HG02798 (cell line): ENCODE measurements around the gene GPR39.

Experiments
- ATAC-seq: cut with Tn5 transposase; IDR thresholded peaks from one replicate; pipeline ENCODE4 v1.9.1; 2021; ENCODE audit warnings: mild to moderate bottlenecking; ENCODE audit not compliant: unreplicated experiment, poor library complexity

GPR39 gene

DNA sequence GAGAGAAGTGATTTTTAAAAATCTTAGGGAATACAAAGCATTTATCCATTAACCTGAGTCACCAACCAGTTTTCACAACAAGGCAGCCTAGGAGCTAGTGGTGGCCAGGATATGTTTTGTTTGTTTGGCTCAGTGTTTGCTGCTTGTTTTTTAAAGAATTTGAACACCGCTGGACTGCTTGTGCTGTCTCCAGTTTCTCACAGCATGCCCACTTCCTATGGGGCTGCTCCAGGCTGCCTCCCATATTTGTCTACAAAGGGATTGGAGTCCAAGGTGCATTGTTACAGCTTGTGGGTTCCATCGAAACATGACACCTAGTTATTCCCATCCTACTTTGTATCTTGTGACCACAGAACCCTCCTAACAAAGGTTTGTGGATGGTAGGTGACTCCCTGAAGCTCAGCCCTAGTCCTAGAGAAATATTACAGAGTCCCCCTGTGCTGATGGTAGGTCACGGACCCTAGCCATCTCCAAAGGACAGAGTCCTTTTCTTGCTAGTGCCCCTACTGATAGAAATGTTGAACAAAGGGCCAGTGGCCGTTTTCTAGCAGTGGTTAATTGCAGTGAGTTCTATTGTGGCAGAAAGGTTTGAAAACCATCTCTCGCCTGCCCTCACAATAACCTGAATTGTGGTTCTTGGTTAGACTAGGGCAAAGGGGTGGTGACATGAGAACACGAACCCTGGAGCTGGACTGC, 23.2 kb downstream of the GPR39 start:
- ATAC-seq = no peak

DNA sequence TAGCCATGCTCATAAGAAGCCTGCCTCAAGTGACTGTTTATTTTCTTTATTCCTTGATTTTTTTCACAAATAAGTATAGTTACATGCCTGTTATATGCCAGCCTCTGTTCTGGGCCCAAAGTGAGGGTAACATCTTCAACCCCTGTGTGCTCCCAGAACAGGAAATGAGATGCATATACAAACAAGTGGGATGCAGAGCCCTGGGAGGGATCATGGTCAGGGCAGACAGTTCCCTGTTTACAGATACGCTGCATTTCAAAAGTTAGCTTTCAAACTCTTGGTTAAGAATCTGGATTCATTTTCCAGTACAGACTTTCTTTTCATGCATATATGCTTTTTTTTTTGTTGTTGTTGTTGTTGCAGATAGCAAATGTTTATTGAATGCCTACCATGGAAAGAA, 24.4 kb downstream of the GPR39 start:
- ATAC-seq = no peak

DNA sequence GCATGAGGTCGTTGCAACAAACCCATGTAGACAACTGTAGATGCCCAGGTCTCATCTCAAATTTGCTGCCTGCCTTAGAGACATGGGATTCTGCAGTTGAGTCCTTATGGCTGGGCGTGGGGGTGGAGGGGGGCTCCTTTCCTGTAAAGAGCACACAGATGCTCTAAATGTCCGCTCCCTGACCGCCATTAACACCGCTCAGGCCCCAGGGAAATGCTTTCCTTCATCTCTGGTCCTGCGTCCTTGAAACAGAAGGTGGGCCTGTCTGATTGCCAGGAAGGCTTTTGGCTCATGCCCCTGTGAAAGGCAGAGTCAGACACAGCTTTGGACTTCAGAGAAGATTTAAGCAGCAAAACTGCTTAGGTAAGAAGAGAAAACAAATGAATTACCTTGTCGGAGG, 25.7 kb downstream of the GPR39 start:
- no peak for ATAC-seq

DNA sequence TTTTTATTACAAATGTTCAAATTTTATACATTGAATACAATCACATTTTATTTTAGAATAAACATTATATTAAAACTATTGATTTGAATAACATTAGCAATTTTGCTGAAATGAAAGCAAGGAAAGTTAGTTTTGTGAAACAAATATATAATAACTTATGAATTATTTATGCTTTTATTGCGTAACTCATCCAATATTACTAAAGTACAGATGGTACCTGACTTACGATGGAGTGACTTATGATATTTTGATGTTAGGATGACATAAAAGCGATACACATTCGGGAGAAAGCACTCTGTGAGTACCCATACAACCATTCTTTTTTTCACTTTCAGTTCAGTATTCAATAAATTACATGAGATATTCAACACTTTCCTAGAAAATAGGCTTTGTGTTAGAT, 26.5 kb downstream of the GPR39 start:
- no peak for ATAC-seq

DNA sequence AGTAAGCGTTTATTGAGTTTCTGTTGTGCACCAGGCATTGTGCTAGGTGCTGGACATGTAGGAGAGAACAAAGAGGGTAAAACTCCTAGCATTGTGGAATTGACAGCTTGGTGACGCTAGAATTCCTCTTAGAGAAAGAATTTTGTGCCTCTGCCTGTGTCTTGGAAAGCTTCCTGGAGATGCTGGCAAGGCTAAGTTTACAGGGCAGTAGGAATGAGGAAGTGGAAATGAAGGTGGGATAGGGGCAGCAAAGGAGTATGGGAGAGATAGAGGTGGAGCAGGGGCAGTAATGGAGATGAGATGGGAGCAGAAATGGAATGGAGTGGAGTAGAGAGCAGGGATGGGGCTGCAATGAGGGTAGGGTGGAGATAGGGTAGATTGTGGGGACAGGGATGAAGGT, 29.8 kb downstream of the GPR39 start:
- ATAC-seq = no peak

DNA sequence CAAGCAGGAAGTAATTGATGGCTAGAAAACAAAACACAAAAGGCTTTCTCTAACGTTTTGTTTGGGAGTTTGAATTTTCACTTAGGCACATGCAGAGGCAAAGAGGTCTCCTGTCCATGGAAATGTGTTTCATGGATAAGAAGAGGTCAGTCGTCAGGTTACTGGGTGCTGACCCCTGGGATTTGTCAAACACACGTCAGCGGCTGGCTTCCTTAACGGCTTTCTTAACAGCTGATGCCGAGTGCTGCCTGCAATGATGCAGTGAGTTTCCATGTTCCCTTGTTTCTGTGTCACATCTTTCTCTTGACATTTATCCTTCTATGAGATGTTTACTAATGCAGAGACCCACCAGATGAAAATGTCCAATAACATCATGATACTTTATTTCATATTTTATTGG, 31.7 kb downstream of the GPR39 start:
- ATAC-seq = no peak

DNA sequence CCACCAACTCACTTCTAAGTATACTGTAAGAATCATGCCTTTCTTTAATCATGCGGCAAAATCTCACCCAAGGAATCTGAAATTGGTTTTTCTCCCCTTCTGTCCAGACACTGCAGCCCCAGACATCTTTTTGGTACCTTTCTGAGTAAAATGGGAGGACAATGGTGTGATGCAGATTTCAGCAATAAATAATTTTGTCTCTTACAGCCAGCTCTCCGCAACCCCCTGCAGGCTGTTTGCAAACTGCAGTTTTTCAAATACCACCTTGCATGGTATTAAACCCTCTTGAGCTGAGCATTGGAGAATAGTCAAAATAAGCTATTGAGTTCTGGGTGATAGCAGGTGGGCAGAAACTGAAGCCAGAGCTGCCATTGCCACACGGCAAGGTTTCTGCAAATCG, 32.2 kb downstream of the GPR39 start:
- no peak for ATAC-seq

DNA sequence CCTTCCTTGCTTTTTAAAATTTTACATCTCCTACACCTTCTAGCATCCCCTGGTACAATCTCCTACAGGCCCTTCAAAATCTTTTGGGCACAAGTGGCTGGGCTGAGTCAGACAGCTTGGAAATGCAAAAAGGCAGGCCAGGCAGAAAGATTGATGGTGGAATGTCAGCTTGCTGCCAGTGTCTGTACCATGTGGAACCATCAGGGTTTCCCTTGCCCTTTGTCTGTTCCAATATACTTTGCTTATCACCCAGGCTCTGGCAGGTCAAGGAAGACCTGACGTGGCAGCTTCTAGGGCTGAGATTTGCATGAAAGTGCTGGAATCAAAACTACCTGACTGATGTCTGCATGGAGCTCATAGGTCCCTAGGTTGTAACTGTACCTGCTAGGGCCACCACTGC, 33.3 kb downstream of the GPR39 start:
- no peak for ATAC-seq

DNA sequence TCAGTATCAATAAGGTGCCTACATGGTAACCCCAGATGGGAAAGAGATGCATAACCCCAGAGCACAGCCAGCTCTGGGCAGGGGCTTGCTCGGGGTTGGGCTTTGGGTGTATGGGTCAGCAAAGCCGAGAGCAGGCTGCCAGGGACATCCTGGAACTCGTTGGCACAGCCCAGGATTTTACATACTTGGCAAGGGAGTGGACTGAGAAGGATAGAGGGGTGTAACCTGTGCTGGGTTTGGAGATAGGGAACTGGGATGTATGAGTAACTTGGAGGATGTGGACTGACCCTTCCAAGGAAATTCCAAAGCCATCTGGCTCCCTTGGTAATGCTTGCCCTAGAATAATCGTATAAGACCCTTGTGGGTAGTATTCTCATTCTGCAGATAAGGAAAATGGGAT, 44.2 kb downstream of the GPR39 start:
- no peak for ATAC-seq

DNA sequence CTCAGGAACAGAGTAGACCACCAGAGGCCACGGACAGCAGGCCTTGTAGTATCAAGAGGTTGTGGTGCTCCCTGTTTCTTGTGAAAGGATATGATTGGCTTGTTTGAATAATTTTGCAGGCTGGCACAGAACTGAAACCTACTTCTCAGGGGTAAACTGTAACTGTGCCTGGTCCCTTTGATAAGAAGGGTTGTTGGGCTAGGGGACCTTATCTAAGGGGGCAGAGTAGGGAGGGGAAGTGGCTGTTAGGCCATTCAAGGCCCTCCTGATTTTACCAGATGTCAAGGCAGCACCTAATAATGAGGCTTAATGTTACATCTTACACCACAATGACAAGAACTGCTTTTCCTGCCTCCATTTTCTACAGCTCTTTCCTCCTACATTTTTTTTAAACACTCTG, 45.6 kb downstream of the GPR39 start:
- no peak for ATAC-seq

DNA sequence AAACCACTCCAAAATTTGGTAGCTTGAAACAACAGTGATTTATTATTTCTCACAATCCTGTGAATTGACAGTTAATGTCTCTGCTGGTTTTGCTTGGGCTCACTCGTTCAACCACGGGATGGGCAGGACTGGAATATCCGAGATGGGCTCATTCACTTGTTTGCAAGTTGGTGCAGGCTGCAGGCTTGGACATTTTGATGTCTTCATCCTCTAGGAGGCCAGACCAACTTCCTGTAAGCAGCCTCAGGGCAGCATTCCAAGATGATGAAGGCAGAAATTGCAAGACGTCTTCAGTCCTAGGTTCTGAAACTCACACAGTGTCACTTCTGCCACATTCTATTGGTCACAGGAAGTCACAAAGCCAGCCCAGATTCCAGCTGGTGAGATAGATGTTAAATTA, 47.1 kb downstream of the GPR39 start:
- ATAC-seq = no peak

DNA sequence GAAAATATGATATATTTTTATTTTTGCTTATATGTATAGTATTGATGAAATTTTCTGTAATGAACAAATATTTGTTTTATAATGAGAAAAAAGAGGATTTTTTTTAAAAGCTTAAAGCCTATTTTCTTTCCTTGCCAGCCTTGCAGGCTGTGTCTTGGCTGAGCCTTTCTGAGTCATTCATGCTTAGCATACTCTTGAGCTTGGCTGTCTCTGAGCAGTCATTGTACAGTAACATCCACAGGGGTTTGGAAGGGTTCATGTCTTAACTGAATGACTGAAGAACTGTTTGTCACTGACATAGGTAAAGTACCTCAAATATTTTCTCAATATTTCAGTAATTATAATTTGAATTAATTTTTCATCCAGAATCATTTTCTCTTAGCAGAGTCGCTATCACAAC, 49.3 kb downstream of the GPR39 start:
- no peak for ATAC-seq

DNA sequence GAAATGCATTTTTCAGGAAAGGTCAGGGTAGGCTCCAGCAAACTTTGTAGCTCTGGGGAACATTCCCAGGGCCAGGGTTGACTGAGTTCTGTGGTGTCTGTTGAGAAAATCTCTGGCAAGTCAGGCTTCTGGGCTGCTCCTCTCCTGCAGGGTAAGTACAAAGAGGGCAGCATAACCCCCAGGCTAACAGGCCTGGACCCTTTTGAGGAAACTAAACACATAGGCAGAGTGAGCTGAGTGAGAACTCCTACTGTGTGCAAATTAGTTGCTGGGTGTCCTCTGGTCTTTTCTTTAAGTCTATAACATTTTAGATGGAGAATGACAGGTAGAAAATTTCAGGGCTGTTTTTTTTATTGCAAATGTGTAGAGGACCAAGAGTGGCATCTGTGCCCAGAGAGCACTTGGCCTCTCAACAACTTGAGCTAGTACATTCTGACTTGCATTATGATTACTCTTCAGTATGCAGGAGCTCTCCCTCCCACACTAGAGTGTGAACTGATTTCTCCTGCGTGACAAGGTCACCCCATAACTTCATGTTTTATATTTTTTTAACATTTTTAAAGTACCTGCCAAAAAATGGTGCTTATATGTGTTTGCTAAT, 49.9 kb downstream of the GPR39 start:
- ATAC-seq = no peak

DNA sequence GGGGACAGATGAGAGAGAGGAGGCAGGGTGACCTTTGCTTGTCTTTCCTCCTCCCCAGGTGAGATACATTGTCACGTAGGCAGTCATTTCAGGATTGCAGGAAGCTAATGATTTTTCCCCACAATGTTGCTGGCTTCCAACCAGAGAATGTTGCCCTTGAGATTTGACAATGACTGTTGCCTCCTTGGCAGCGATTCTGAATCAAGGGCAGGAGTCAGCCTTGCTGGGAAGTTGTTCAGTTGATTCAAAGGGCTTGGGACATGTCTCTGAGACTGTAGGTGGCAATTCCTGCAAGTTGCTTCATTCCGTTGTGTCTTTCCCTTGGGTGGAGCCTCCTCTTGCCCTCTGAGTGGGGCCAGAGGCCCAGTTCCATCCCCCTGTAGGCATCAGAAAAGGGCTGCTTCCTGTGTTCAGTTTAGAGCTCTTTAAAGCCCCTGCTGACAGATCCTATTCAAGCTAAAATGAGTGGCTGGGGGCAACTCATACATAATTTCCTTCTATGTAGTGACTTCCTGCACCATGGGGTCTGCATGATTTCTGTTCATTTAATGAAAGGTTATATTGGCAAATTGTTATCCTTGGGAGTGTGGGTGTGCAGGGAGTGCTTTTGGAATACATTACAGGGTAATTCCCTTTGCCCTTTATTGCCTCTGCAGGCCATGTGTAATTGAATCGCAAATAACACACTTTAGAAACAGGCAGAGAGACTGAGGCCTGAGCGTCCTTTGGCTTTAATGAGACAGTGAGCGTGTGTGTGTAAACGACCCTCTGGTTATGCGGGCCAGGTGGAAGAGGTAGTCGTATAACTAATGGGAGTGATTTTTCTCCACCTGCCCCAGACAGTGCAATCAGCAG, 52.4 kb downstream of the GPR39 start:
- ATAC-seq = no peak

DNA sequence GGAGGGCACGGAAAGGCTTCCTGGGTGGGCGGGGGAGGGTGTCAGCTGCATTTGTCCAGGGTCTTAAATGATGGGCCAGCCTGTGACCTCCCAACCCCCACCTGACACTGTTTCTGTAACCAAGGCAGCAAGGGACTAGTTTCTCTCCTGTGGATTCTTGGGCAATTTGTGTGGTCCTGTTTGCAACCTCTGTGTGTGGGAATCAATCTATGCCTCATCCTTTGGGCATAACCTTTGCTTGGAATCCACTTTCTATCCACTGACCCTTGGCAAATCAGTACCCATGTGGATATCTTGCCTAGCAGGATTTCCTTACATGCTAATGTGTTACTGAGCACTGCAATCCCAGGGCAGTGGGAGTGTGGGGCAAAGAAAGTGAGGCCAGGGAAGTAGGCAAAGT, 54.1 kb downstream of the GPR39 start:
- ATAC-seq = no peak

DNA sequence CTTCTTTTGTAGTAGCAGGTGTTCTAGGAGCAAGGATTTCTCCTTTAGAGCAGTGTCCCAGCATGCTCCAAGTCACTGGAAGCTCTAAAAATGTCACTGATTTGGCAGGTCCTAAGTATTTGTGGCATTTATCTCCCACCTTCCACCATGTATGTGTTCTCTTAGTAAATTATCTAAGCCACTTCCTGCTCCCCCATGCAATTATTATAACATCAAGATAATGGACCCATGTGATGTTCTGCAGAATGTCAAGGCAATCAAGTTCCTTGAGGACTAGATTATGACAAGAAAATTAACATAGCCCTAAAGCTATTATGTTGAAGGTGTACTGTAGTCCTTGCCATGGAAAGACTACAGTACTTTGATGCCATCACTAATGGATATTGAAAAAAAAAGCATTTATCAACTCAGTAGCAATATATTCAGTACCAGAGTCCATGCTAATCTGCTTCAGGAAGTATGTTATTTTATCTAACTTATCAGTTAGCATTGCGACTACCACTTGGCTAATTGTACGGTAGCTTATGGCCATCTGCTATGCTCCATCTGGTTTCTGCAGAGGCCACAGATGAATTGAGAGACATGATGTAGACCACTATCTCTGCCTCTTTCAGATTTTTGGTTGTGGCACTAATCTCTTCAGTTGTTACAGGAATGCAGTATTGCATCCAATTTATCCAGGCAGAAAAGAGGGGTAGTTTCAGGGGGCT, 56.7 kb downstream of the GPR39 start:
- no peak for ATAC-seq

DNA sequence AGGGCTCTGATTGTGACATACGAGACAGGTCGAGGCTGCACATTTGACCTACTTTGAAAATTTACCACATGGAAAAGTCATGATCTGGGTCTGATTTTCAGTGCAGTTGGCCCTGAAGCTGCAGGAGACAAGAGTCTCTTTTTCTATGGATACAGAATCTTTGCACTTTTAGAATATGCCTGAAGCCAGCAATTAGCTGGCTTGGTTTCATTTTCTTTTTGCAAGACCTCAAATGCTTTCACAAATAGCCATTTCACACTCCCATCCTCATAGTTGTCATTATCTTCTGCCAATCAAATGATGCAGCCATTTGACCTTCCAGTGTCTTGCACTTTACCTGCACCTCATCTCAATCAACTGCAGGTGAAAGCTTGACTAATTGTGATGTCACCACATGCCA, 59.0 kb downstream of the GPR39 start:
- ATAC-seq = no peak

DNA sequence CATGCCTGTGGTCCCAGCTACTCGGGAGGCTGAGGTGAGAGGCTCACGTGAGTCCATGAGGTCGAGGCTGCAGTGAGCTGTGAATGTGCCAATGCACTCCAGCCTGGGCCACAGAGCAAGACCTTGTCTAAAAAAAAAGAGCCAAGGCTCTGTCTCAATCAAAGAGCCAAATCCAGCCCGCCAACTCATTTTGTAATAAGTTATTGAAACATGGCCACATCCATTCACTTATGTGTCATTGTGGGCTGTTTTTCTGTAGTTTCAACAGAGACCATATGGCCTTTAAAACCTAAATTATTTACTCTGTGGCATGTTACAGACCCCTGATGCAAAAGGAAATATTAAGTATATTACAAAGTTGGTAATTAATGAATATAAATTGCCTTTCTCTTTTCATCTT, 60.8 kb downstream of the GPR39 start:
- ATAC-seq = no peak

DNA sequence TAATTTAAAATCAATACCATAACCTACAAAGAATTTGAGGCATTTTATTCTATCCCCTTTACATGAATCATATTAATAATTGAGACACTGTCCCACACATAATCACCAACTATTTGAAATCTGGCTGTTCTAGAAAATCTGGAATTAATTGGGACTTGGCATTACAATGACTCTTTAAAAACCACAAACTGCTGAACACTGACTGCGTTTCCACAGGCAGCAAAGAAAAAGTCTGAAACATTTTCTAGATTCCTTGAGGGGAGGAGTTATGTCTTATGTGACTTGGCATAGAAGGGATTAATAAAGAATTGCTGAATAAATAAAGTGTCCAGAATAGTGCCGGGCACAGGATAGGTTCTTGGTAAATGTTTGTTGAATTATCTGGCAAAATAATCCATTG, 61.4 kb downstream of the GPR39 start:
- no peak for ATAC-seq

DNA sequence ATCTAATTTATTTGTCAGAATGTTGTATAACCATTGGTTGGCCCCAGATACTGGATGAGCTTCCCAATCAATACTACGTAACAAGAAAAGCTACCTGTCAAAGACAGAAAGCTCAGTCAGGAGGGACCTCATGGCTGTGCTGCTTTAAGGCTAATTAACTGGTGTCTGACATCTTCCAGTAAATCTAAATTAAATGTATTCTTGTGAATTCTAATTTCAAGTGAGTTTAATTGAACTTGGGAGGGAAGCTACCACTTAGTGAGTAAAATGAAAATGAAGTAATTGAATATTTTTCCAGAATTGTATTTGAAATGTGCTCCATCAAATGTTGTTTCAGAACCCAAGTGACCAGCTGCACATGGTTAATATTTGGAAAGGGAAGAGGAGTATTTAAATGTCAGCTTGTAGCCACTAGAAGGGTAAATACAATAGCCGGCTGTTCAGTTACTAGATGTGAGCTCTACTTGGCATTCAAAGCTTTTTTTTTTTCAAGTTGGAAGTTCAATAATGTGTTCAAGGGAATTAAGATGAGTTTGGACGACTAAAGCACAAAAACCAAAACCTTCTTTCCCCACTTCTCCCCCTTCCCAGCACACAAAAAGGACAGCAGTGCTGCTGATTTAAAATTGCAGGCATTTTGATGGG, 62.0 kb downstream of the GPR39 start:
- ATAC-seq = no peak

DNA sequence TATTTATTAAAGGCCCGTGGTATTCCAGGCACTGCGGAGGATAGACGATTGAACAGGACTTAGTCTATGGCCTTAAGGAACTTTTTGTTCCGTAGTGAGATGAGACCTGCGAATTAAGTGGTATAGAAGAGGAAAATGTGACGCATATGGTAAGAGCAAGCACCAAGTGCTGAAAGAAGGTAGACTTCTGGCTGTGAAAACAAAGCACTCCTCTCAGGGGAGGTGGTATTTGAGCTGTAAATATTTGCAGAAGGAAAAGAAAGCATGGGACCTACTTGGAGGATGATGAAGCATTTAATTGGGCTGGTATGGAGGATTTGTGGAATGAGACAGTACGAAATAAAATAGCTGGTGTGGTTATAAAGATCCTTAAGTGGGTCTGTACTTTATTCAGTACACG, 62.5 kb downstream of the GPR39 start:
- no peak for ATAC-seq
